HG02588 (cell line): ENCODE results near the gene KRTAP27-1.

Source experiments
- ATAC-seq: cut with Tn5 transposase; IDR thresholded peaks from one replicate; pipeline ENCODE4 v1.9.1; 2021; ENCODE audit warnings: mild to moderate bottlenecking, moderate library complexity; ENCODE audit not compliant: unreplicated experiment

KRTAP27-1 gene, protein sequence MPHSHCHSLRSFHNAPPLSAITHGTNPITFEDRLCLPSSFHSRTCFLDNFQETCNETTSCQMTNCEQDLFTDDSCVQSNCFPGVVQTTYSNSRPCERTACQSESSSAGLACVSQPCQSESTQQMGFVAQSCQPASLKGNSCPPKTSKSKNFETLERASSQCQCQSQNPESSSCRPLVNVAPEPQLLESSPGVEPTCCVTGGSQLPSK

DNA sequence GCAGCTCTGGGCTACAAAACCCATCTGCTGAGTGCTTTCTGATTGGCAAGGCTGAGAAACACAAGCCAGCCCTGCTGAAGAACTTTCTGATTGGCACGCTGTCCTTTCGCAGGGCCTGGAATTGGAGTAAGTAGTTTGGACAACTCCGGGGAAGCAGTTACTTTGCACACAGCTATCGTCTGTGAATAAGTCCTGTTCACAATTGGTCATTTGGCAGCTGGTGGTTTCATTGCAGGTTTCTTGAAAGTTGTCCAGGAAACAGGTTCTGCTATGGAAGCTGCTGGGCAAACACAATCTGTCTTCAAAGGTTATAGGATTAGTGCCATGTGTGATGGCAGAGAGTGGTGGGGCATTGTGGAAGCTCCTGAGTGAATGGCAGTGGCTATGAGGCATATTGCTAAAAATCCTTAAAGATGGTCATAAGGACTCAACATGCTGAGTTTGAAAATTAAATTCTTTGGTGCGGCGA lies at the start of gene KRTAP27-1:
KRTAP27-1 (minus strand) TSS at position 419 of the 469 bp plus-strand sequence; CDS start at position 393, 26 bp downstream.
- ATAC-seq: no peak

DNA sequence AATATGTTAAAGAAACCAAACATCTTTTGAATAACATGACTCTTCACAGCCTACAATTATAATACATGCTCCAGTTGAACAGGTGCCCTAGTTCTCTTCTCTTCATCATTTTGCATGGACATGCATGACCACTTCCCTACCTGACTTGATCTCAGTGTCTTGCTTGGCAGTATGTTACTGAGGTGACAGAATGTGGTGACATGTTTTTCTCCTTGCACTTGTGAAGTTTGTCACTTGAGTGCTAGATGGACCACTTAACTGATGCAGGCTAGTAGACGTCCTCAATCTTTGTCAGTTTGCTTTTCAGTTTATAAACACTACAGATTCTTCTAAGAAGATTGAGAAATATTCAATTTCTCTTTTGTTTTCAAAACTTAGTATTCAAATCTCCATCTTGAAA lies 44.7 kb upstream of the KRTAP27-1 start:
- no peak for ATAC-seq

DNA sequence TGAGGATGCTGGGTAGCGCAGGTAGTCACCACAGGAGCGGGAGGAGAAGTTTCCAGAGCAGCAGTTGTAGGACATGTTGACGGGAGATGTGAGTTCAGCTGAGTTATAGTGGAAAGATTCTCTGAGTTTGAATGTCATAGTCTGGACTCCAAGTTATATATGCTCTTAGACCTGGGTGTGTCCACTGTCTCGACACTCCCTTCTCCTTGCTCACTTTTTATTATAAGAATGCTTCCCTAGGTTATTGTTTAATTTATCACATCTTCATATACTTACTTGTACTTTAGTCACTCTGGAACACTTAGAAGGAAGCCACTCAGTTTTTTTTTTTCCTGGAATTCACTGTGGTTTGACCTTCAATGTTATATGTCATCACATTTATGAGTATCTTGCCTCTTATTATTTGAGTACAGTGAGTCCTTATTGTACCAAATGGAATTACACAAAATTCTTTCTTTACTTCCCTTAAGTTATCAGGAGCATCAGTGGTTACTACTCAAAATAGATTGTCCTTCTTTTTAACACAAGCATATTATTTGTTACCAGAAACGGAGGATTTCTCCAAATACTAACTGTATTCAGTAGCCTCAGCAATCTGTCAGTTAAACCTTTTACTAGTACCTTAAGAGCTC lies 34.8 kb upstream of the KRTAP27-1 start, which contains the start of gene KRTAP13-2:
KRTAP13-2 (minus strand) TSS at position 133 of the 632 bp plus-strand sequence; CDS start at position 75, 58 bp downstream.
- ATAC-seq: no peak

DNA sequence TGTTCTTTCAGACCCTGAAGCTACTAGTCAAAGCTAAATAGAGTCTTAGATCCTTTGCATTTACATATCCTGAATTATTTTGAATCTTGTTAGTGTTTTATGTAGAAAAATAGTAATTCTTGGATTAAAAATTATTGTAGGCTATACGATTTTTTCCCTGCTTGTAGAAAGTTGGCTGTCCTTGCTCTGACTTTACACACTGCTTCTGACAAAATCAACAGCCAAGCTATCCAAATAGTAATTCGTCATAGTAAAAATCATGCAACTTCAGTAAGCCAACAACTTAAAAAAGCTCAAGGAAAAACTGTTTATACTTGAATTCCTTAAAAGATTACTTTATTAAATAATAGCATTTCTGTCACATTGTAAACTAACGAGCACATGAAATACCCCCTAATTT lies 18.4 kb upstream of the KRTAP27-1 start:
- ATAC-seq: no peak

DNA sequence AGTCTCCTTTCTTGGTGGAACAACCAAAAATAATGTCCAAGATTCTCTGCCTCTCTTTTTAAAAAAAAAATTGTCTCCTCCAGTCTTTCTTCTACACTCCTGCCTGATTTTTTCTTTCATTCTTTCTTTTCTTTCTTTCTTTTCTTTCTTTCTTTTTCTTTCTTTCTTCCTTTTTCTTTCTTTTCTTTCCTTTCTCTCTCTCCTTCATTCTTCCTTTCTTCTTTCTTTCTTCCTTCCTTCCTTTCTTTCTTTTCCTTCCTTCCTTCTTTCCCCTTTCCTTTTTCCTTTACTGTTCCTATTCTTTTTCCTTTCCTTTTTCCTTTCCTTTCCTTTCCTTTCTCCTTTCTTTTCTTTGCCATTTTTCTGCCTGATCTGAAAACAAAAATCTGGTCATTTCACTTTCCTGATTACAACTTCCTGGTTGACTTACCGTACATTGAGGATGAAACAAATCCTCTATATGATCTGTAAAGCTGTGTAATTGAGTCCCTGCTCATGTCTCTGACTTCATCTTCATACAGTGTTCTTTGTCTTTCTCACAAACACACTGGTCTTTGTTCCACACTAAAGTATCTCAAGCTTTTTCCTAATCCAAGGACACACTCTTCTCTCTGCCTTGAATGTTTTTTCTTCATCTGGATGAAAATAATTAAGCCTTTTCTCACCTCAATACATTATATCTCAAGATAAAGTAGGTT lies 17.0 kb upstream of the KRTAP27-1 start:
- no peak for ATAC-seq

DNA sequence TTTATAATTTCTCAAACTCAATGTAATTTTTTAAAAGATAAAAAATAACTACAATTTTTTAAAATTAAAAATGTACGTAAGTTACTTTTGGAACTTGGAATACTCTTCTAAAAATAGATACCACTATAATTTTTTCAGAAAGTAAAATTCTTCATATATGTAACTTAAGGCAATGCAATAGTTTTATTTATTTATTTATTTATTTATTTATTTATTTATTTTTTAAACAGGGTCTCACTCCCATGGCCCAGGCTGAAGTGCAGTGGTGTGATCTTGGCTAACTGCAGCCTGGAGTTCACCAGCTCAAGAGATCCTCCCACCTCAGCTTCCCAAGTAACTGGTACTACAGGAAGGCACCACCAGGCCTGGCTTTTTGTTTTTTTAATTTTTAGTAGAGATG lies 14.0 kb upstream of the KRTAP27-1 start:
- ATAC-seq: no peak

DNA sequence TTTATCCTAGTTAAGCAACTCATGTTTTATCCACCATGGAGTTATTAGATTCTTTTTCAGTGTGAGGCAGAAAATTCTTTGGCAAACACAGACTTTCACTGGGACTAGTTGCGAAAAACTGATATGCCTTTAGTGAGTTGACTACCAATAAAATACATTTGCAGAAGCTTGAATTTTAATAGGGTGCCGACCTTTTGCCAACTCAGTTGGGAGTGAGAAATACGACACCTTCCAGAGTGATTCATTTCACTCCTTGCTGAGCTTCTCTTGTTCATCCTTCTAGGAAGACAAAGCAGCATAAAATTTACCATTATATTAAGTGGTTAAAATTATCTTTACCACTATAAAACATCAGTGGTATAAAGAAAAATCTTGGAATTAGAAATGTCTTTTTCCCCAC lies 12.1 kb upstream of the KRTAP27-1 start:
- no peak for ATAC-seq

DNA sequence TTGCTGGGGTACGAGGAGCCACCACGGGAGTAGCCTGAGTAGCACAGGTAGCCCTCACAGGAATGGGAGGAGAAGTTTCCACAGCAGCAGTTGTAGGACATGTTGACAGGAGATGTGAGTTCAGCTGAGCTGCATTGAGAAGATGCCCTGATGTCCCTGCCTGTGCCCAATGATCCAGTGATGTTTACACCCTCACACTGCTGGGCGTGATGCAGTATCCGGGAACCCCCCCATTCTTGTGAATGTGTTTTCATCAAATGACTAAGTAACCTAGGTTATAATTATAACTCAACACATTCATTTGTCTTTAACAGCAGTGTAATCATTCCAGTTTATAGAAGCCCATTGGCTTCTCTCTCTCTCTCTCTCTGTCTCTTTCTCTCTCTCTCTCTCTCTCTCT lies 11.0 kb upstream of the KRTAP27-1 start, which contains the start of gene KRTAP23-1:
KRTAP23-1 (minus strand) TSS at position 101 of the 400 bp plus-strand sequence; CDS start at position 101, 0 bp downstream.
- ATAC-seq: no peak

DNA sequence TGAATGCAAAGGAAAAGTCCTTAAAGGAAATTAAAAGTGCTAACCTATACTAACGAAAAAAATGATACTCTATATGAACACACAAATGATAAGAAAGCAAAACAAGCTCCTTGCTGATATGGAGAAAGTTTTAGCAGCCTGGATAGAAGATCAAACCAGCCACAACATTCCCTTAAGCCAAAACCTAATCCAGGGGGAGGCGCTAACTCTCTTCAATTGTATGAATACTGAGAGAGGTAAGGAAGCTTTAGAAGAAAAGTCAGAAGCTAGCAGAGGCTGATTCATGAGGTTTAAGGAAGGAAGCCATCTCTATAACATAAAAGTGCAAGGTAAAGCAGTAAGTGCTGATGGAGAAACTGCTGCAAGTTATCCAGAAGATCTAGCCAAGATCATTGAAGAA lies 7.5 kb upstream of the KRTAP27-1 start:
- ATAC-seq: no peak

DNA sequence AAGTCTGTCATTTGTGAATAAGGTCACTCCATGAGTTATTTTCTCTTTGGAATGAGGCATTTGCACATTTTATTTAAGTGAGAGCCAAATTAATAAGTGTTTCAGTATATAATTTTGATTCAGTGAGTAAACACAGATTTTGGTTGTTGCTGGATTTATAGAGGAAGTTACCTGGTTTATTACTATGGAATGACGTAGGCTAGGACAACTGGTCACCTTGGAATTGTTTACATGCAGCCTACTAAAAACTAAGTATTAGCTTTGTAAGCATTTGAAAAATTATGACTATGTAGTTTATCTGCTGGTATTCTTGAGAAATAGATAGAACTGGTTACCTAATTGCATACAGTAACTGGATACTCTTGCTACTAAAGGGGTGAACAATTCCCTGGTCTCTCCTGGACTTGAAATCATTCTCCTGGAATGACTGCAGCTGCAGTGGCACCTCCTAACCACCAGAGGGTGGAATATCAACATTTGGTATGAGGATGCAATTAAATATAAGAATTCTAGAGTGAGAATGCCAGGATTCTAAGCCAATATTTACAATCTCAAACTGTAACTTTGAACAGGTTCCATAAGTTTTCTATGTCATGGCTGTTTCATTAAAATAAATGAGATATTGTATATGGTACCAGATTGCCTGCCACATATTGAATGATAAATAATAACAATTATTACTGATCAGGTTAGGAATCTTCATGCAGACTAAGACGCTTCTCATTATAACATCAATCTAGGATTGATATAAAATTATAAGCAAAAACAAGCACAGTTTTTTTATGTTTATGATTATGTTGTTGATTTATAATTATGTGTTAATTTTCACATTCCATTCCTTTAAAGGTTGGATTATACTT lies 3.5 kb upstream of the KRTAP27-1 start:
- no peak for ATAC-seq

DNA sequence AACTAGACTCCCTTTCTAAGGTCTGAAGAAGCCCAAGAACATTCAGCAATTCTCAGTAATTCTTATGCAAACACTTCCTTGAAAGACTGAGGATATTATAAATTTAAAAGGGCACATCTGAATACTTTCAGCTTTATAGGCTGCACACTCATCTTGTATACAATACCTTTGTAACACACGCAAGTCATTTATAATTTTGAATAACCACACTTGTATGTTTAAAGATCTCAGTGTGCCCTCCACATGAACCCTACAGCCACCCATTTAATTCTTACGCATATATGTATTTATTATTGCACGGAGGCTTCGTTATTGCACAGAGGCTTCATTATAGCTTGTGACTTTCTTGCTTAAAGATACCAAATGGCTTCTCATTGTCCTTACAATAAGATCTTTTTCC lies 1.2 kb upstream of the KRTAP27-1 start:
- ATAC-seq: no peak

DNA sequence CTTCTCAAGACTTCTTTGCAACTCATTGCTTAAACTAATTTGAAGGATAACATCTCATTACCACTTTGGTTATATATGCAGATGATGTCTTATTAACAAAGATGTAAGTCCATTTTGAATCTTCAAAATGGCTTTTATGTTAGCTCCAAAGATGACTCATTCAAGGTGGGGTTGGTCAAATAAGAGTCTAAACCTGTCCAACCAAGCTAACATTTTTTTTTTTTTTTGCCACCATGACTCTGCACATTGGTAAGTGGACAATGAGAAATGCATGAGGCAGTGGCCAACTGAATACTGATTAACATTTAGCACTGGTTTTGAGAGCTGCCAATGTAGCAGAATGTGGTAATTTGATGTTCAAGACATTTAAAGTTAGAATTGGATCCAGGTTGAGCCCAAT lies 278 bp upstream of the KRTAP27-1 start:
- no peak for ATAC-seq

DNA sequence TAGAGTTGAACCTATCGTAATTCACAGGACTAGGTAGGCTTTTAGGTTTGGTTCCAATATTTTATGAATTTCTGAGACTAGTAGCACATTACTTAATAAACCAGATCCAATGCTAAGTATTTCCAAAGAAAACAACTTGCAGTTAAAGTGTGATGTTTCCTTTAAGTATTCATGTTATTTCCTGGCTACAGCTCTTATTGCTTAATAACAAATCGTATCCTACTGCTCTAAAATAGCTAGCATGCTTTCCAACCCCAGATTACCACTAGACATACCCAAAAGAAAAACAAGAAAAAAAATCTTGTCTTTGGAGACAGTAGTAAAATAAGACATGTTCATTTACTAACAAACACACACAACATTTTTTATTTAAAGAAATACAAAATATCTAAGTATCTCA lies 898 bp downstream of the KRTAP27-1 start:
- ATAC-seq: no peak

DNA sequence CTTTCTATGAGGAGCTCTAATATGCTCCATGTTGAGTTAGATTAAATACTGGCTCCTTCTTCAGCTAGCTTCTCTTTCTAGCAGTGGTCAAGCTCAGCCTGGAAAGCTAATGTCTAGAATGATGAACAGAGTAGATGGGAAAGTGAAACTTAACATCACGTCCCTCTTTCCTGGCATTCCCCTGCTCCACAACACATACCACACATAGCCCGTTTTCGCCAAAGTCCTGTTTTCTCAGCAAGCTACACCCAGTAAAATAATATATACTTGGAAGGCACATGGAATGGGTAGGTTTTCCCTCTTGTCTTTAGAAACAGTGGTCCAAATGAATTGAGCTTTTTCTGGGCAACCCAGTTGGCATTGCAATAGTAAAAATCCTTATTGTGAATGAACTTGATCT lies 3.8 kb downstream of the KRTAP27-1 start:
- ATAC-seq: no peak

DNA sequence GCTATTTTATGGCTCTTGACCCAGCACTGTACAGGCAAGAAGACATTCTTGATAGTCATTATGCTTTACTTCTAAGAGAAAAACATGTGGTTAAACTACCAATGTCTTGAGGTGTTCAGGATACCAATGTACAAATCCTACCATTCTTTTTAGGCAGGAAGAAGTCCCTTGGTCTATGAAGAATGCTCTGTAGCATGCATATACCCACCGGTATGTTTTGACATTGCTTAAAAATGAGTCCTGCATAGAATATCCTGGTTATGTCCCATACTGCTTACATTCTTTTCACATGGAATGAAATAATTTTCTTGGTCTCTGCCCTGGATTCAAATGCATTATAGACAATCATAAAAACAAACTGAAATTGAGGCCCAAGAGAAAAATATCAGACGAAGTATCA lies 4.8 kb downstream of the KRTAP27-1 start:
- no peak for ATAC-seq

DNA sequence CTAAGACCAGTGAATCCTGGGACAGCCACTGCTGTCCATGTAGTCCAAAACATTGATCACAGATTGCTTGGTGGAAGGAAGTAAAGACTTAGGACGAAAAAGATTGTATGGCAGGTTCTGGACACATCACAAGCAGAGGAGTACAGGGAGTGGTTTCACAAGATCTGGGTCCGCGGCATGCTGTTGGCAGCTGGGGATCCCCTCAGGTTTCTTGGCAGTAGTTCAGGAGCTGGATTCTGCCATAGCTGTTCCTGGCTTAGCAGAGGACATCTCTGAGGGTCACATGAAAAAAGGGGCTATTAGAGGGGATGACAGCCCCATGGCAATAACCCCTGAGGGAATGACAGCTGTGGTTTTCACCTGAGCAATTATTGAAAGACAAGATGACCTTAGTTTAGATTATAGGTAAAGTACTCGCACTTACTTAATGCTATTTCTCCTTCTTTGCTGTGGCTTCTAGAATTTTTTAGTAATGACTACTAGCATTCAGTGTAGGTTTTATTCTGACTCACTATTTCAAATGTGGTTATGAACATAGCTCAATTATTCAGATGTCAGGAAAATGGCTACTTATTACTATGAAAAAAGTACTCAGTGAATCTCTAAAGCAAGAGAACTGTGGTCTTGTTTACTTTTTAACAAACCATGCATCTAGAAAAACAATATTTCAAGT lies 8.2 kb downstream of the KRTAP27-1 start:
- ATAC-seq: no peak

DNA sequence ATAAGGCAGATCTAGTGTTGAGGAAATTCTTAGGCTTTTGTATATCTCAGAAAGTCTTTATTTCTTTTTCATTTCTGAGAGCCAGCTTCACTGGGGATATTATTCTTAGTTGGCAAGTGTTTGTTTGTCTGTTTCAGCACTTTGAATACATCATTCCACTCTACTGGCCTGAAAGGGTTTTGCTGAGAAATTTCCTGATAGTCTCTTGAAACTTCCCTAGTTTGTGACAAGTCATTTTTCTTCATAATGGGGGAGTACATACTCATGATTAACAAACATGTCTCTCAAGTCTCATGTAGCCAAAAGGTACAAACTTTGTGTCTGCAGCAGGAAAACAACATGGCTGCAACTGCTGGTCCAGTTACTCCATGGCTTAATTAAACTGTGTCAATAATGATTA lies 11.1 kb downstream of the KRTAP27-1 start:
- ATAC-seq: no peak

DNA sequence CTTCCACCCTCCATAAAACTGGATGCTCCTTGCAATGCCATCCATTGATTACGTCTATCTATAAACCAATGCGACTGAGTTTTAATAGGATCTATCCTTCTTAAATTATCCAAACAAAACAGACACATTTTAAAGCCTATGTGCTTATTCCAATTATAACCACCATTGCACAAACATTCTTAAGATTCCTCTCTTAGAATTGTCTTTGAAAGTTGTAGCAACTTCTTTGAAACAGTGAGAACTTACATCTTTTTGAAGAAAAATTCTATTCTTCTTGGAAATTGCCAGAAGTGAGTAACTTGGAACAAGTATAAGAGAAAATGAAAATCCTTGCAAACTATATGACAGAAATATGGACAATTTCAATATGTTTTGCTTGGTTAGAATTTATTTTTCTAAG lies 17.3 kb downstream of the KRTAP27-1 start, which contains the start of gene KRTAP26-1:
KRTAP26-1 (minus strand) TSS at position 101 of the 400 bp plus-strand sequence. CDS start 280 bp downstream, outside the sequence.
- ATAC-seq: no peak

DNA sequence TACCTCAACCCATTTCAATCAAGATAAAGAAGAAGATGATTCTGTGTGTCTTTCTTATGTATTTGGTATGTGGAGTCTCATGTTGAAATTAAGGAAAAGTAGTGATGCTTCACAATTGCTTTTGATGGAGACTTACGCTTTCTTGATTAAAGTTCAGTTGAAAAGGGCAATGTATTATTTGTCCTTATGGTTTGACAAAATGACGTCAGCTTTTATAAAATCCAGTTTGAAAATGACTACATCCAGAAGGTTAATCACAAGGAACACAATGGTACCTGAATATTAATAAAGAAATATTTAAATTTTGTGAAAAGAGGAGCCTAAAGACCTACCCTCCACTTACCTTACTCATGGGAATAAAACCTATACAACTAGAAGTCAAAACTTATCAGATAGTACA lies 21.8 kb downstream of the KRTAP27-1 start:
- no peak for ATAC-seq

DNA sequence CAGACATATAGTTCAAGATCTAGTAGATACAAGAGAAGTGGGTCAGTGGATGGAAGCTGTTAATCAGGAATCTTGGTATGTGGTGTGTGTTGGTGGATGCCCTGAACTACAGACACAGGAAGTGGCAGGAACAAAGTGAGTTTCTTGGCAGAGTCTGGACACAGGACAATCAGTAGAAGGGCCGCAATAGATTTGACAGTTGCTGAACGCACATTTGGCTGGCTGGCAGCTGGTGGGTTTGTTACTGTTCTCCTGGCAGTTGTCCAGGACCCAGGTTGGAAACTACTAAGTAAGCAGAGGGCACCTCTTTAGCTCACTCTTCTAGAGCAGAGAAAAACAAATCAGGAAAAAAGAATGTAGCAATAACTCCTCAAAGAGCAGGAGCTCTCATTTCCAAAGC lies 30.6 kb downstream of the KRTAP27-1 start:
- no peak for ATAC-seq
